Caco-2 (cell line): Measurements from ENCODE around the gene EFCAB3. TPM values are rescaled to one million over a fixed set of nuclear protein-coding genes. Genes with fewer than 3 reads are reported as not detected.
"Not testable (repeated sequence)": the region's sequence is repeated elsewhere in the genome, so short reads cannot be mapped to it uniquely, and the experiment has no call there.

Experiments used
- BruUV-seq: library from RNA; stranded (reverse); fragments of 400-500 nt; replicated peaks from 2 replicates; lab custom pipeline; 2021; lab: Mats Ljungman, UMichigan
- CTCF ChIA-PET: fragments of 300-600 bp; sonication (Branson Sonifier 250); formaldehyde crosslinking; loops from one replicate; lab custom pipeline; 2022; ENCODE audit warnings: antibody characterized with exemption; lab: Charles Lee
- POLR2A ChIA-PET: fragments of 300-600 bp; sonication (Branson Sonifier 250); formaldehyde crosslinking; loops from one replicate; lab custom pipeline; 2022; ENCODE audit warnings: antibody characterized with exemption; lab: Charles Lee
- DNase-seq, 2 experiments: peaks; one replicate each; pipeline versions ENCODE4 v3.0.0 to v3.0.0-alpha.2; 2020 to 2022
- H3K27me3 ChIP-seq: replicated peaks from 2 replicates; pipeline ENCODE4 v1.6.0; 2011; ENCODE audit warnings: low read length; ENCODE audit not compliant: control insufficient read depth, insufficient read depth
- H3K36me3 ChIP-seq: 2 replicates; pipeline ENCODE4 v1.5.1; 2011; ENCODE audit warnings: low read length; ENCODE audit not compliant: control insufficient read depth, insufficient read depth
- H3K4me1 ChIP-seq: fragments of 250-450 bp; sonication (Bioruptor Pico); 2 replicates; pipeline ENCODE4 v1.5.1; 2020; ENCODE audit warnings: mild to moderate bottlenecking
- H3K4me3 ChIP-seq: 2 replicates; pipeline ENCODE4 v1.5.1; 2011; ENCODE audit warnings: low read depth, mild to moderate bottlenecking, control low read depth, low read length
- H3K9me3 ChIP-seq: fragments of 250-450 bp; sonication (Bioruptor Pico); 2 replicates; pipeline ENCODE4 v1.5.1; 2020; ENCODE audit warnings: mild to moderate bottlenecking, moderate library complexity
- H3K27ac Mint-ChIP-seq: one replicate; pipeline ENCODE4 v1.8.0; 2022; ENCODE audit warnings: mixed read lengths; ENCODE audit not compliant: unreplicated experiment
- H3K27me3 Mint-ChIP-seq: one replicate; pipeline ENCODE4 v1.8.0; 2022; ENCODE audit warnings: mixed read lengths; ENCODE audit not compliant: insufficient read depth, unreplicated experiment
- H3K36me3 Mint-ChIP-seq: one replicate; pipeline ENCODE4 v1.8.0; 2022; ENCODE audit warnings: mild to moderate bottlenecking, mixed read lengths; ENCODE audit not compliant: insufficient read depth, unreplicated experiment
- H3K4me1 Mint-ChIP-seq: one replicate; pipeline ENCODE4 v1.8.0; 2022; ENCODE audit warnings: low read depth, mixed read lengths; ENCODE audit not compliant: unreplicated experiment
- H3K4me3 Mint-ChIP-seq: one replicate; pipeline ENCODE4 v1.8.0; 2022; ENCODE audit warnings: mild to moderate bottlenecking, moderate library complexity, mixed read lengths; ENCODE audit not compliant: unreplicated experiment
- H3K9me3 Mint-ChIP-seq: one replicate; pipeline ENCODE4 v1.8.0; 2022; ENCODE audit warnings: mixed read lengths; ENCODE audit not compliant: unreplicated experiment
- CTCF ChIP-seq, 2 experiments: fragments of 200-600 bp in 1 of 2; IDR thresholded peaks; 1 replicate in 1 of 2; 2 replicates in 1 of 2; pipeline versions ENCODE4 v1.5.1 to v1.8.0; 2011 to 2022; ENCODE audit warnings: antibody characterized with exemption in 1 of 2, control low read depth in 1 of 2, inconsistent platforms in 1 of 2, low read depth in 1 of 2, low read length in 1 of 2, mild to moderate bottlenecking in 1 of 2, moderate library complexity in 1 of 2; ENCODE audit not compliant: insufficient read depth in 1 of 2, severe bottlenecking in 1 of 2, unreplicated experiment in 1 of 2
- intact Hi-C: fragments of 100-400 bp; cut with micrococcal nuclease; formaldehyde crosslinking; loops from one replicate; pipeline ENCODE4 v1.10.0; 2022; ENCODE audit not compliant: unreplicated experiment
- total RNA-seq: library from RNA; stranded (reverse); gene quantifications from 2 replicates; pipeline ENCODE4 v1.2.3, GENCODE V29; 2022

EFCAB3 gene
- total RNA-seq, 1 experiment from 2014 or later: not detected

- POLR2A ChIA-PET, H3K4me3 Mint-ChIP-seq, H3K4me3 ChIP-seq, H3K27me3 ChIP-seq, DNase-seq, H3K36me3 ChIP-seq, CTCF ChIA-PET, intact Hi-C loops, BruUV-seq, H3K4me1 ChIP-seq, H3K9me3 Mint-ChIP-seq, H3K9me3 ChIP-seq, H3K27ac Mint-ChIP-seq, H3K4me1 Mint-ChIP-seq, H3K27me3 Mint-ChIP-seq: not testable (repeated sequence)
- H3K36me3 Mint-ChIP-seq: peaks cover 72% of the 10 kb centered on the region
Observed at GRCh38 chr17:62441181-62441580, 60.8 kb downstream of the EFCAB3 start.

- Histone ChIP-seq H3K4me3 (no peak overlapping the region), H3K27me3 (no peaks in the 10 kb centered on the region), H3K4me1 (no peaks in the 10 kb centered on the region), H3K36me3 (0 out of 2 replicates have a peak, but pooled peaks cover 1% of the 10 kb centered on the region), H3K9me3 (no peaks in the 10 kb centered on the region)
- Mint-ChIP-seq H3K27me3 (no peaks in the 10 kb centered on the region), H3K36me3 (peaks cover 83% of the 10 kb centered on the region), H3K4me3 (no peak overlapping the region), H3K27ac (no peak overlapping the region), H3K9me3 (no peaks in the 10 kb centered on the region), H3K4me1 (no peaks in the 10 kb centered on the region)
- CTCF ChIA-PET: no interaction called here
- DNase-seq: no peak
- POLR2A ChIA-PET: no interaction called here
- no TSS peak for BruUV-seq
- no peak for TF ChIP-seq CTCF (IDR thresholded peaks at IDR 0.05; ENCODE audit: insufficient read depth in 1 of 2, low read depth in 1 of 2, low read length in 1 of 2, severe bottlenecking in 1 of 2, unreplicated experiment in 1 of 2)
- intact Hi-C loops: no loop called here
Observed at GRCh38 chr17:62444063-62444462, 63.7 kb downstream of the EFCAB3 start.

- H3K27ac Mint-ChIP-seq, H3K27me3 Mint-ChIP-seq, H3K4me1 Mint-ChIP-seq, H3K4me3 ChIP-seq, CTCF ChIA-PET, BruUV-seq, H3K27me3 ChIP-seq, H3K36me3 ChIP-seq, H3K9me3 Mint-ChIP-seq, DNase-seq, H3K9me3 ChIP-seq, intact Hi-C loops, H3K4me1 ChIP-seq, POLR2A ChIA-PET, H3K4me3 Mint-ChIP-seq: not testable (repeated sequence)
- peaks cover 72% of the 10 kb centered on the region for H3K36me3 Mint-ChIP-seq
Observed at GRCh38 chr17:62445791-62446190, 65.4 kb downstream of the EFCAB3 start.

- H3K36me3 Mint-ChIP-seq: peaks cover 20% of the 10 kb centered on the region
- H3K36me3 ChIP-seq, BruUV-seq, H3K4me1 ChIP-seq, CTCF ChIA-PET, H3K27ac Mint-ChIP-seq, H3K27me3 Mint-ChIP-seq, H3K27me3 ChIP-seq, H3K9me3 ChIP-seq, H3K9me3 Mint-ChIP-seq, POLR2A ChIA-PET, H3K4me3 Mint-ChIP-seq, H3K4me1 Mint-ChIP-seq, H3K4me3 ChIP-seq, DNase-seq, intact Hi-C loops: not testable (repeated sequence)
Observed at GRCh38 chr17:62452195-62452594, 71.8 kb downstream of the EFCAB3 start.

GRCh38 chr17:62453041-62453440, 72.7 kb downstream of the EFCAB3 start:
- H3K4me1 Mint-ChIP-seq, H3K9me3 ChIP-seq, H3K27ac Mint-ChIP-seq, H3K9me3 Mint-ChIP-seq, H3K36me3 ChIP-seq, H3K4me1 ChIP-seq, CTCF ChIA-PET, BruUV-seq, DNase-seq, H3K4me3 Mint-ChIP-seq, POLR2A ChIA-PET, intact Hi-C loops, H3K27me3 Mint-ChIP-seq, H3K4me3 ChIP-seq, H3K27me3 ChIP-seq: not testable (repeated sequence)
- H3K36me3 Mint-ChIP-seq: peaks cover 12% of the 10 kb centered on the region

GRCh38 chr17:62453656-62454055, 73.3 kb downstream of the EFCAB3 start:
- DNase-seq, intact Hi-C loops, POLR2A ChIA-PET, H3K27ac Mint-ChIP-seq, H3K4me3 Mint-ChIP-seq, H3K4me3 ChIP-seq, H3K9me3 ChIP-seq, H3K36me3 ChIP-seq, BruUV-seq, H3K4me1 Mint-ChIP-seq, H3K27me3 Mint-ChIP-seq, H3K36me3 Mint-ChIP-seq, H3K4me1 ChIP-seq, CTCF ChIA-PET, H3K9me3 Mint-ChIP-seq, H3K27me3 ChIP-seq: not testable (repeated sequence)
